Tibial nerve (tissue), 4 donors: ENCODE data around the gene SLC25A33. TPM values are rescaled to one million over a fixed set of nuclear protein-coding genes. Genes with fewer than 3 reads are reported as not detected.
A peak's percentile ranks its signal among the peaks of the same experiment; 100 is the strongest.

Experiments
- DNase-seq, 2 donors: peaks; one replicate each; pipeline ENCODE4 v3.0.0-alpha.2; 2019; ENCODE audit warnings: low spot score in 2 of 2
- H3K27ac ChIP-seq, 4 donors: fragments of 200-600 bp; sonication (generic) in 3 of 4; one replicate each; pipeline ENCODE4 v1.5.1; 2017 to 2019; ENCODE audit warnings: mild to moderate bottlenecking in 1 of 4
- H3K27me3 ChIP-seq, 2 donors: fragments of 200-600 bp; sonication (generic) in 1 of 2; one replicate each; pipeline versions ENCODE4 v1.5.1 to v1.6.0; 2017 to 2019
- H3K36me3 ChIP-seq, 3 donors: fragments of 200-600 bp; sonication (generic); one replicate each; pipeline ENCODE4 v1.5.1; 2018 to 2019
- H3K4me1 ChIP-seq, 4 donors: fragments of 200-600 bp; sonication (generic) in 3 of 4; one replicate each; pipeline ENCODE4 v1.5.1; 2017 to 2019
- H3K4me3 ChIP-seq, 4 donors: fragments of 200-600 bp; sonication (generic) in 3 of 4; one replicate each; pipeline ENCODE4 v1.5.1; 2017 to 2019; ENCODE audit warnings: mild to moderate bottlenecking in 1 of 4, moderate library complexity in 1 of 4
- H3K9me3 ChIP-seq, 4 donors: fragments of 200-600 bp; sonication (generic) in 3 of 4; one replicate each; pipeline ENCODE4 v1.5.1; 2017 to 2019
- EP300 ChIP-seq, 2 donors: sonication (generic); formaldehyde crosslinking; IDR thresholded peaks; one replicate each; pipeline ENCODE4 v1.6.1; 2017; ENCODE audit warnings: antibody characterized with exemption in 2 of 2, mild to moderate bottlenecking in 1 of 2
- POLR2A ChIP-seq, 2 donors: fragments of 450-650 bp; IDR thresholded peaks; one replicate each; pipeline ENCODE4 v1.6.1; 2017; ENCODE audit warnings: antibody characterized with exemption in 2 of 2, mild to moderate bottlenecking in 2 of 2, moderate library complexity in 2 of 2
- WGBS, 2 donors: methylation state at CpG; one replicate each; pipeline ENCODE4 v1.1.5; 2018; 5-methylcytosine and 5-hydroxymethylcytosine counted together
- total RNA-seq, 4 donors: library from RNA; depleted of rRNA; stranded (reverse); fragments of >200 nt; gene quantifications; one replicate each; pipeline ENCODE4 v1.1.0, GENCODE V29; 2016
- TF ChIP-seq, protein P1 (sequence below), 5 experiments: fragments of 200-600 bp in 3 of 5; fragments of 450-650 bp in 2 of 5; sonication (generic) in 3 of 5; IDR thresholded peaks; one replicate each; pipeline ENCODE4 v1.5.1; 2016 to 2019; ENCODE audit warnings: antibody characterized with exemption in 5 of 5, mild to moderate bottlenecking in 3 of 5, moderate library complexity in 2 of 5

Gene SLC25A33
- total RNA-seq, 4 donors from 2014 or later, result 5.4 to 10.2 (median 6.8) TPM

DNA sequence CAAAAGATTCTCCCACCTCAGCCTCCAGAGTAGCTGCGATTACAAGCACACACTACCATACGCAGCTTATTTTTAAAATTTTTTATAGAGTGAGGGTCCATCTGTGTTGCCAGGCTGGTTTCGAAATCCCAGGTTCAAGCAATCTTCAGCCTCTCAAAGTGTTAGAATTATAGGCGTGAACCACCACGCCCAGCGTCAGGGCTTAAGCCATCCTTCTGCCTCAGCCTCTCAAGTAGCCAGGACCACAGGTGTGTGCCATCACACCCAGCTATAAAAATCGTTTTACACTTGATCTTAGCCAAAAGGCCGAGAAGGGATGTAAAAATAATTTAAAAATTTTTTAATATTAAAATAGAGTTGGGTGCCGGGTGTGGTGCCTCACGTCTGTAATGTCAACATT is 4.3 kb upstream of the SLC25A33 start:
- no peak for TF ChIP-seq EP300 (IDR thresholded peaks at IDR 0.05)
- no peak for TF ChIP-seq POLR2A (IDR thresholded peaks at IDR 0.05)
- TF ChIP-seq, protein P1, sequence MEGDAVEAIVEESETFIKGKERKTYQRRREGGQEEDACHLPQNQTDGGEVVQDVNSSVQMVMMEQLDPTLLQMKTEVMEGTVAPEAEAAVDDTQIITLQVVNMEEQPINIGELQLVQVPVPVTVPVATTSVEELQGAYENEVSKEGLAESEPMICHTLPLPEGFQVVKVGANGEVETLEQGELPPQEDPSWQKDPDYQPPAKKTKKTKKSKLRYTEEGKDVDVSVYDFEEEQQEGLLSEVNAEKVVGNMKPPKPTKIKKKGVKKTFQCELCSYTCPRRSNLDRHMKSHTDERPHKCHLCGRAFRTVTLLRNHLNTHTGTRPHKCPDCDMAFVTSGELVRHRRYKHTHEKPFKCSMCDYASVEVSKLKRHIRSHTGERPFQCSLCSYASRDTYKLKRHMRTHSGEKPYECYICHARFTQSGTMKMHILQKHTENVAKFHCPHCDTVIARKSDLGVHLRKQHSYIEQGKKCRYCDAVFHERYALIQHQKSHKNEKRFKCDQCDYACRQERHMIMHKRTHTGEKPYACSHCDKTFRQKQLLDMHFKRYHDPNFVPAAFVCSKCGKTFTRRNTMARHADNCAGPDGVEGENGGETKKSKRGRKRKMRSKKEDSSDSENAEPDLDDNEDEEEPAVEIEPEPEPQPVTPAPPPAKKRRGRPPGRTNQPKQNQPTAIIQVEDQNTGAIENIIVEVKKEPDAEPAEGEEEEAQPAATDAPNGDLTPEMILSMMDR (IDR thresholded peaks at IDR 0.05), result no peak

DNA sequence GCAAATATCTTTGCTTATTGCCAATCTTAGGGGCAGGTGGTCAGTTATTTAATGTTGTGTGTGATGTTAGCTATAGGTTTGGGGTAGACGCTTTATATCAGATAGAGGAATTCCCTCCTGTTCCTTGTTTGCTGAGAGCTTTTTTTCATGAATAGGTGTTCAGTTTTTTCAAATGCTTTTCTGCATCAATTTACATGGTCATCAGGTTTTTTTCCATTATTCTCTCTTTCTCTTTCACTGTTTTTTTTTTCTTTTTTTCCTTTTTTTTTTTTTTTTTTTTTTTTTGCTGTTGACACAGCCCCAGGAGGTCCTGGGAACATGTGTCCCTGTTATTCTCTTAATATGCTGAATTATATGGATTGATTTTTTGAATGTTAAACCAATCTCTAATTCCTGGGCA is 3.0 kb upstream of the SLC25A33 start:
- 95 to 100% methylated on average over 1 of the region's 1 CpG for WGBS, 2 donors
- H3K4me1 ChIP-seq, result peaks cover 0 to 32% (median 19%) of the 10 kb centered on the region in 4 donors

More for the DNA sequence above, 4.3 kb upstream of the SLC25A33 start:
- Histone ChIP-seq H3K4me3 (no peak overlapping the region), H3K36me3 (no peaks in the 10 kb centered on the region), H3K27me3 (no peaks in the 10 kb centered on the region), H3K4me1 (peaks cover 0 to 23% (median 12%) of the 10 kb centered on the region in 4 donors), H3K27ac (peak overlapping the region in 2 of 4 donors; percentile 88 to 95), H3K9me3 (no peaks in the 10 kb centered on the region)
- 92 to 94% methylated on average over 10 of the region's 10 CpGs for WGBS, 2 donors
- DNase-seq, result no peak

DNA sequence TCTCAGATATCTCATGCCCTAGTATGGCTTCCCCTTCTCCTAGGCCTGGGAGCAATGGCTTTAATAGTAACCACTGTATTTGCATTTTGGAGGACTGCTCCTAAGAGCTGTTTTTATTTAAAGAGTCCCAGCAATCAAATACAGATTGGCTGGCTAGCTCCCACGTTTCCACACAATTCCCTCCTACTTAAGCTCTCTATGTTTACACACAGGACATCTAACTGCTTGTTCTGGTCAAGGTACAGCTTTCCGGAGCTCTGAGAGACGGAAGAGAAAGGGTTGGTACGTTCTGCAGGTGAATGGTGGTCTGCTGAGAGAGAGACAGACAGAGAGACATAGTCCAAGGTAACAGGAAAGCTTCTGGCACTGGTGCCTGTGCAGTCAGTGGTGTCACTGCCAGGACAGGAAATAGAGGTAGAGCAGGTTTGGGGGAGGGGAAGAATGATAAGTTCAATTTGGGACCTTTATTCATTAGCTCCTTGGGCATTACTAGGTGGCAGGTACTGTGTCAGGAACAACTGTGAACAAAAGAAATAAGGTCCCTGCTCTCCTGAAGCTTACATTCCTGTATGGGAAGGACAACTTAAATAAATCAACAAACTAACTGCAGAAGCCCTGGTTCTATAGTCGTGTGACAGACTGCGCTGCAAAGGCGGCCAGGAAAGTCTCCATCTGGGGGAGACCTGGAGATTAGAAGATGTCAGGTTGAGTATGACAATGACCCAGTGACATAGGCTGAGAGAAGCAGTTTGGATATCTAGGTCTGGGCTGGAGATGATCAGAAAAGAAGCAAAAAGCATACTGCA is 1.2 kb upstream of the SLC25A33 start:
- Histone ChIP-seq H3K4me1 (peaks cover 0 to 36% (median 14%) of the 10 kb centered on the region in 4 donors), H3K27ac (peak overlapping the region; percentile 90 to 94 (median 92)), H3K4me3 (no peak overlapping the region), H3K27me3 (no peaks in the 10 kb centered on the region), H3K9me3 (no peaks in the 10 kb centered on the region), H3K36me3 (no peaks in the 10 kb centered on the region)
- DNase-seq, result no peak
- TF ChIP-seq, protein P1 (IDR thresholded peaks at IDR 0.05), result no peak
- no peak for TF ChIP-seq POLR2A (IDR thresholded peaks at IDR 0.05)
- TF ChIP-seq EP300 (IDR thresholded peaks at IDR 0.05), result no peak
- 81 to 85% methylated on average over 7 of the region's 7 CpGs for WGBS, 2 donors

More for the DNA sequence above, 3.0 kb upstream of the SLC25A33 start:
- DNase-seq, result no peak
- no peak overlapping the region for H3K4me3 ChIP-seq
- TF ChIP-seq EP300 (IDR thresholded peaks at IDR 0.05), result no peak
- TF ChIP-seq, protein P1 (IDR thresholded peaks at IDR 0.05), result no peak
- TF ChIP-seq POLR2A (IDR thresholded peaks at IDR 0.05), result no peak
- no peaks in the 10 kb centered on the region for H3K9me3 ChIP-seq
- H3K27me3 ChIP-seq, result no peaks in the 10 kb centered on the region
- no peaks in the 10 kb centered on the region for H3K36me3 ChIP-seq
- no peak overlapping the region for H3K27ac ChIP-seq

DNA sequence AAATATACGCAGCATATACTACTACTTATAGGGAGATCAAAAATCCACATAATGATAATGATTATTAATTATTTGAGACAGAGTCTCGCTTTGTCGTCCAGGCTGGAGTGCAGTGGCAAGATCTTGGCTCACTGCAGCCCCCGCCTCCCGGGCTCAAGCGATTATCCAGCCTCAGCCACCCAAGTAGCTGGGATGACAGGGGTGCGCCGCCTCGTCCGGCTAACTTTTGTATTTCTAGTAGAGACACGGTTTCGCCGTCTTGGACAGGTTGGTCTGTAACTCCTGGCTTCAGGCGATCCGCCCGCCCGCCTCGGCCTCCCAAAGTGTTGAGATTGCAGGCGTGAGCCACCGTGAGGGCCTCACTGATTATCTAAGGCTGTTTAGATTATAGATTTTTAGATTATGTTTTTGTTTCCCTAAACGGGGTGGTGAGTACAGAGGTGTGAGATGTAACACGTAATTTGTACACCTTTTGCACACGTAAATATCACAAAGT is 548 bp upstream of the SLC25A33 start:
- Histone ChIP-seq H3K36me3 (no peaks in the 10 kb centered on the region), H3K4me1 (peaks cover 0 to 29% (median 11%) of the 10 kb centered on the region in 4 donors), H3K9me3 (no peaks in the 10 kb centered on the region), H3K4me3 (peak overlapping the region in 2 of 4 donors; percentile 72 to 89), H3K27ac (peak overlapping the region; percentile 90 to 94 (median 92)), H3K27me3 (no peaks in the 10 kb centered on the region)
- DNase-seq, result no peak
- TF ChIP-seq POLR2A (IDR thresholded peaks at IDR 0.05), result no peak
- TF ChIP-seq EP300 (IDR thresholded peaks at IDR 0.05), result no peak
- TF ChIP-seq, protein P1 (IDR thresholded peaks at IDR 0.05), result no peak
- WGBS, 2 donors, result 80 to 82% methylated on average over 23 of the region's 23 CpGs
